Activated gamma-delta T cell treated with Interleukin-2 at 50 U/mL for 16 hours (primary cell): Measurements from ENCODE around the gene ZBTB7C.

ENCODE experiments used
- DNase-seq: peaks from one replicate; pipeline ENCODE4 v3.0.0-alpha.2; 2020

ZBTB7C gene

DNA sequence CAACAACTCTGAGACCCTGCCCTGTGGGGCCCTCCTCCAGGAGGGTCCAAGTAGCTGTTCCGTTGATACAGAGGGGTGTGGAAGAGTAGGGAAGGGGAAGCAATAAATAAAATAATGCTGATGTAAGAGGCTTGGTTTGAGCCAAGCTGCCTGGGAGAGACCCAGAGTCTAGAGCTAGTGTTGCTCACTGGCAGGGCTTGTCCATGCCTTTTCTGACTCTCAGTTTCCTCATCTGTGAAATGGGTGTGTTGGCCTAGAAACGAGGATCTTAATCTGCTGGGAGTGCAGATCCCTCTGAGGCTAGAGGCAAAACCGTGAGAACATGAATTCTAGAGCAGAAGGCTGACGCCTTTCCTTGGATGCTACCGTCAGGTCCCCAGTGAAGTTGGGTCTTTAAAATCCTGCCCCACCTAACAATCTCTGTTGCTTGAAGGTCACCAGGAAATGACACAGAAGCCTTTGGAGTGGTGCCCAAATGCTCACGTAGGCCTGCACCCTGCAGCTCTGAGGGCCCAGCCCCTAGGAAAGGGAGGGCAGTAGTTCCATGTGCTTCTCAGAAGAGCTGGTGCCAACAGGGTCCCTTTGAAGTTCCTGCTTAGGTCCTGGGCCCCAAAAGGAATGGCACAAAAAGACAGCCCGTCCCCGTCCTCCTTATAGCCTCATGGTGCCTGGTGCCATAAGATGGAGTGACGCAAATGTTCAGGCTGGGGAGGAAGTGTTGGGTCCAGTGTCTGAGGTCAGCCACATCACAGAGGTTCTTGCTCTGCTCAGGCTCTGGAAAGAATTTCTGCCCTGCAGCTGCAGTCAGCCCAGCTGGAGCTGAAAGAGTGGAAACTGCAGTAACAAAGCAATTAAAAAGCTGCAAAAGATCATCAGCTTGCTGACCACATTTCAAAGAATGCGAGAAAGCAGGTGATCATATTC, 405.5 kb downstream of the ZBTB7C start:
- DNase-seq: no peak

GRCh38 chr18:48002933-48003365, 406.2 kb downstream of the ZBTB7C start:
- no peak for DNase-seq

- no peak for DNase-seq
Measured at GRCh38 chr18:48000701-48001100, 408.5 kb downstream of the ZBTB7C start.

GRCh38 chr18:47999801-48000248, 409.4 kb downstream of the ZBTB7C start:
- no peak for DNase-seq

- DNase-seq: no peak
Measured at GRCh38 chr18:47997338-47997780, 411.8 kb downstream of the ZBTB7C start.

GRCh38 chr18:47996091-47996541, 413.1 kb downstream of the ZBTB7C start:
- no peak for DNase-seq

DNA sequence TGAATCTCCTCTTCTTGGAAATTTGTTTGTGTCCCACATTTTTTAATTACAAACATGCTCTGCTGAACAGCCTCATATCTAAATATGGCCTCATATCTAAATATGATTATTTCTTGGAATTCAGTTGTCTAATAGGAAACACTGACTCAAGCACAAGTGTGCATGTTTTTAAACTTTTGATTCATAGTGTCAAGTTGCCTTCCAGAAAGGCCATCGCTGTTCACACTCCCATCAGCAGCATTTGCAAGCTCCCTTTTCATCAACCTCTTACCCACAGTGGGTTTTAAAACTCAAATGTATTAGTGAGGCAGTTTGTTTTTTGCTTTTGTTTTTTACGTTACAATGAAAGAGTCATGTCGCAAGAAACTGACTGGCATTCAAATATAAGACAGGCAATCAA, 413.5 kb downstream of the ZBTB7C start:
- DNase-seq: no peak

GRCh38 chr18:47993409-47993808, 415.8 kb downstream of the ZBTB7C start:
- no peak for DNase-seq

DNA sequence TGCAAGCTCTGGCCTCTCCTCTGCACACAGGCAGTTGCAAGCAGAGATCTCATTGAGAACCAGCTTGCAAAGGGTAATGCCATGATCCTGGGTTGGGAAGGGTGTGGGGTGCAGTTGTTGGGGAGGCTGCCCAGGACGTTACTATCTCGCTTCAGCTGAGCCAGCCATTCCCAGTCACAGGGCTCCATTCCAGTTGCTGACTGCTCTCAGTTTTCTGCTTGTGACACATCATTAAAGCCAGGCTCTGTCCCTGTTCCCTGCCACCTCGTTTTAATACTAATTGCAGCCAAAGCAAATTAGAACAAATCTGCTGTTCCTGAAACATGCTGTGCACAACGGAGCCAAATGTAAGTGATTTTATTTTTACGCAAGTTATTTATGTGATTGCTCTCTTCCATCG, 416.2 kb downstream of the ZBTB7C start:
- no peak for DNase-seq

- no peak for DNase-seq
Measured at GRCh38 chr18:47992266-47992665, 416.9 kb downstream of the ZBTB7C start.

GRCh38 chr18:47990981-47991380, 418.2 kb downstream of the ZBTB7C start:
- no peak for DNase-seq

DNA sequence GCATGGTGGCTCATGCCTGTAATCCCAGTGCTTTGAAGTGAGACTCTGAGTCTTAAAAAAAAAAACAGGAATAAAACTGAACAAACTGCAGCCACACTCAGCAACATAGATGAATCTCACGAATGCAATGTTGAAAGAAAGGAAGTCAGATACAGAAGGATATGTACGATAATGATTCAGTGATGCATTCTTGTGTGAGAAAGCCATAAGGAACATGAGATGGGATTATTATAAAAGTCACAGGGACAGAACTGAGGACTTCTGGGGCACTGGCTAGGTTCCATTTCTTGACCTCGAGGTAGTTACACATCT, 421.8 kb downstream of the ZBTB7C start:
- no peak for DNase-seq

DNA sequence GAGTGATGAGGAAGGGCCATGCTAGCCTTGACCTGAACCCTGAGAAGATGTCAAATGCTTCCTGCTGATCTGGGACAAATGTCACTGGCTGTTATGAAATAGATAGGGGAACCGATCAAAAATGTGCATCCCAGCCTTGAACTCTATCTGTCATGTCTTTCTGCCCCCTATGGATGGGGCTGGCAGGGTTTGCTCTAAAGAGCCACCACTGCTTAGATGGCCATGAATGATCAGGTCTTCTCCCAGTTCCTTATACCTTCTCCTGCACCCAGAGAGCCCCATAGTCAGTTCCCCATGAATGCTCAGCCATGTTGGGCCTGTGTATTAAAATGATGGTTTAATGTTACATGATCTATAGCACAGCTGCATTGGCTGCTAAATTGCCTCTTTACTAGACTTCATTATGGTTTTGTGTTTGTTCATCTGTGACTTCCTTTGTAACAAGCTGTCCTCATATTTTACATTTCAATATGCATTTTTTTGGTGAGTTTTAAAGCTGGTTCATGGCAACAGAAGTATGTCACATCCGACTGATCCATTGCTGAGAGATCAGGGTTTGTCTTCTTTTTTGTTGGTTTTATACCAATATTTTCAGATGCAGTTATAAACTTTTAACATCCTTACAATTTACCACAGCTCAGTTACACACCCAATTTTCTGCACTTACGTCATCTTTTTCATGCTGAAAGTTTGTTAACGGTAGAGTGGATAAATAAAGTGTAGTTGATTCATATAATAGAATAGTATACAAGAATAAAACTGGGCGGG, 422.4 kb downstream of the ZBTB7C start:
- DNase-seq: no peak

DNA sequence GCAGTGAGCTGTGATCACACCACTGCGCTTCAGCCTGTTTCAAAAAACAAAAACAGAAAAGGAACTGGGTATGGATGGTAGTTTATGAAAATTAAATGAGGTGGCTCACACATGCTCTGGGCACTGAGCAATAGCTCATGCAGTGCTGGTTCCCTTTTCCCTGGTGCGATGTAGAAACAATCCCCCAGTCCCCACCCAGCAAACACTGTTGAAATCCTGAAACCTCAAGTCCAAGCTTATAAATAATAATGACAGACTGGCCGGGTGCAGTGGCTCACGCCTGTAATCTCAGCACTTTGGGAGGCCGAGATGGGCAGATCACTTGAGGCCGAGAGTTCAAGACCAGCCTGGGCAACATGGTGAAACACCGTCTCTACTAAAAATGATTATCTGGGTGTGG, 423.3 kb downstream of the ZBTB7C start:
- DNase-seq: no peak

DNA sequence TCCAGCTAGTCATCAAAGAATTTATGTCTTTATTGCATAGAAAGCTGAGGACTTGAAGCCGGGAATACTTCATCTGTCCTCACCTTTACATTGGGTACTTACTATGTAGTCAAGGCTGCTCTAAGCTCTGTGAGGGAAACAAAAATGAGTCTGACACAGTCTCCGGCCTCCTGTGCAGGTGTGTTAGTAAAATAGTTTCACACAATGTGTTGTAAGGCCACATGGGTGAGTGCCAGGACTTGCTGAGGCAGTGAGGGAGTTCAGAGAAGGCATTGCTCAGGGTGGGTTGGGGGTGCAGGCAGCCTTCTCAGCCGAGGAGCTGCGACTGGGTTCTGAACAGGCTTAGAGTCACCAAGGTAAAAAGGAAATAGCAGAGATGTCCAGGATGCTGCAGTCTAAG, 424.2 kb downstream of the ZBTB7C start:
- no peak for DNase-seq

DNA sequence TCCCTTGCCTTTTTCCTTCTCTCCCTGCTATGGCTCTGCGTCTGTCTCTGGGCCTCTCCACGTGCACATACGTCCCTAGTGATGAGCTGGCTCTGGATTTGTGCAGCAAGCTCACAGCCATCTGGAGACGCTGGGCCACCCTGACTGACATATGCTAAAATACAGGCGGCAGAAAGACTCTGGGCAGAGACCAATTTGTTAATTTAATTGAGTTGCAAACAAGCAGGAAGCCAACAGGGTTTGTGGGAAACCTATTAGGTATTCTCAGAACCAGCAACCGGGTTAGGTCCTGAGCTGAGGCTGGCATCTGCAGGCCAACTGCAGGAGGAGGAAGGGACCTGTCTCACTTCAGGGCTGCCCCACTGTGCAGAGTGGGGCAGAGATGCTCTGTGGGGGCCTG, 425.2 kb downstream of the ZBTB7C start:
- no peak for DNase-seq

- DNase-seq: no peak
Measured at GRCh38 chr18:47983055-47983454, 426.1 kb downstream of the ZBTB7C start.

DNA sequence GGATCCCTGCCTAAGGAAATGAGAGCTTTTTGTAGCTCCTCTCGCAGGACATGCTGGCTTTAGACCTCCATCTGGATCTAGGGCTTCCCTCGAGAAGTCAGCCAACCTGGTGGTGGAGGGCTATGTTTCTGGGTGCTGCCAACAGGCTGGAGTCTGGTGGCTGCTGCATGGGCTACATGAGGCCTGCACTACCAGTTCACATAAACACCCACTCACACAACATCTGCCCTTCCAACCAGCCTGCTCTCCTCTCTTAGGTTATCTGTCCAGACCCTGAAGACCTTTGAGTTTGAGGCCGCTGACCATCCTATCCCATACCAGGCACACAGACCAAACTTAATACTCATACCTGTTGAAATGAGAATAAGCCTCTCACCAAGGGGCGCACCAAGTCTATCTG, 427.4 kb downstream of the ZBTB7C start:
- DNase-seq: no peak

DNA sequence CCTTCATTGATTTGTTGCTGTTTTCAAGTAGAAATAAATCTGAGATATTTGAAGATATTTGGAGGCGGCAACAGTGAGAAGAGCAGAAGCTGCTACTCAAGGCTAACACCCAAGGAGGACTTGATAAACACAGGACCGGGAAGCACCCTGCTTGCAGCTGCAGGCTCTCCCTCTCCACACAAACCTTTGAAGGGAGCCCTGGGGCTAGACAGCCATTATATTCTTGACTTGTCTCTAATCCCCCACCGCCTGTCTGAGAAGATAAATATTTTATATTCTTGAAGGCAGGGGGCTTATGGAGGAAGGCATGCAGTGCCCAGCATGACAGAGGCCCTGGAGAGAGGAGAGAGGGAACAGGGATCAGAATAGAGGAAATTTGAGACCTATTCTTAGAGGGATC, 427.9 kb downstream of the ZBTB7C start:
- no peak for DNase-seq

- no peak for DNase-seq
Measured at GRCh38 chr18:47979611-47980200, 429.5 kb downstream of the ZBTB7C start.

DNA sequence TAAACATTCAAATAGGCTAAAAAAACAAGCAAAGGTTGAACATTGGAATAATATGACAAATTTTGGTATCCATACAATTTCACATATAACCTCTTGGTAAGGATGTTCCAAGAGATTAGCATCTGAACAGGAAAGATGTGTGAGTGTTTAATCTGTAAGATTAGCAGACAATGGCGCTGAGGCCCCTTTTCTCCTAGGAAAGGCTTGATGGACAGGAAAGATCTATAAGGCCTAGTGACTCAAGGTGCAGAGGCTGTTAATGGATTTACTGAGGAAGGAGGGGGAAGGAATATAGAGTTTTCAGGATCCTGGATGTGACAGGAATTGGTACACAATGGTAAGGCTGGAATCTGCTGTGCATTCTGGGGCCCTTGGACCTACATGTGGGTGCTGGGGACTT, 430.6 kb downstream of the ZBTB7C start:
- no peak for DNase-seq

GRCh38 chr18:47978141-47978540, 431.0 kb downstream of the ZBTB7C start:
- no peak for DNase-seq
